NCI-H748 (cell line): Measurements from ENCODE around the gene CYP27B1.

Experiments used
- DNase-seq: peaks from one replicate; lab custom pipeline; 2025; ENCODE audit not compliant: unreplicated experiment; lab: John Stamatoyannopoulos, UW

The CYP27B1 gene, protein sequence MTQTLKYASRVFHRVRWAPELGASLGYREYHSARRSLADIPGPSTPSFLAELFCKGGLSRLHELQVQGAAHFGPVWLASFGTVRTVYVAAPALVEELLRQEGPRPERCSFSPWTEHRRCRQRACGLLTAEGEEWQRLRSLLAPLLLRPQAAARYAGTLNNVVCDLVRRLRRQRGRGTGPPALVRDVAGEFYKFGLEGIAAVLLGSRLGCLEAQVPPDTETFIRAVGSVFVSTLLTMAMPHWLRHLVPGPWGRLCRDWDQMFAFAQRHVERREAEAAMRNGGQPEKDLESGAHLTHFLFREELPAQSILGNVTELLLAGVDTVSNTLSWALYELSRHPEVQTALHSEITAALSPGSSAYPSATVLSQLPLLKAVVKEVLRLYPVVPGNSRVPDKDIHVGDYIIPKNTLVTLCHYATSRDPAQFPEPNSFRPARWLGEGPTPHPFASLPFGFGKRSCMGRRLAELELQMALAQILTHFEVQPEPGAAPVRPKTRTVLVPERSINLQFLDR

DNA sequence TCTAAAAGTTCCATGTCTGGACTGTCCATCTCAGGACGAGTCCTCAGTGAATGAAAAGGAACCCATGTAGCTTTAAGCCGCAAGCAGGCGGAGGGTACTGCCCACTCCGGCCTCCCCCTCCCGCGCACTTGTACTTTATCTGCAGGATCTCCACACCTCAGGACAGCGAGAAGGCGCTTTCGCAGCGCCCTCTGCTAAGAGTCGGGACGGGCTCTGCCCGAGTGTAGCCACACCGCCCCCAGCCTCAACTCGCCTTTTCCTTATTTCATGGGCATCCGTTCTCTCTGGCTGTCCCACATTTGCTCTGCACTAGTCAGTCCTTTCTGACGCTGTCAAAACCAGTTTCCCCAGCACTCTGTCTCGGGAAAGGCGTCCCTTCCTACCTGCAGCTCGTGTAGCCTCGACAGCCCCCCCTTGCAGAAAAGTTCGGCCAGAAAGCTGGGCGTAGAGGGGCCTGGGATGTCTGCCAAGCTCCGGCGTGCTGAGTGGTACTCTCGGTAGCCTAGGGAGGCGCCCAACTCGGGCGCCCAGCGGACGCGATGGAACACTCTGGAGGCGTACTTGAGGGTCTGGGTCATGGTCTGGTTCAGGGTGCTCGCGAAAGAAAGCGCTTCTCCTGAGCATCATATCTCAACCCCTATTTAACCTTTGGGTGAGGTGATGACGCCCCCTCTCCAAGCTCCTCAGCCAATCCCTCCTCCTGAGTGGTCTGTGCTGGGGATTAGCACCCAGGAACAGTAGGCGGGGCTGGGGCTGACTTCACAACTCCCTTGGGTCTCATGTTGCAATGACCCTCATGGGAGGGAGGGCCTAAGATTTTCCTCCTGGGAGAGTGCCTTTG lies at the start of gene CYP27B1:
TSS of gene CYP27B1 (minus strand) at position 615 of the 841 bp plus-strand sequence. CDS start at position 578, 37 bp downstream.
- peak; percentile 43 for DNase-seq

DNA sequence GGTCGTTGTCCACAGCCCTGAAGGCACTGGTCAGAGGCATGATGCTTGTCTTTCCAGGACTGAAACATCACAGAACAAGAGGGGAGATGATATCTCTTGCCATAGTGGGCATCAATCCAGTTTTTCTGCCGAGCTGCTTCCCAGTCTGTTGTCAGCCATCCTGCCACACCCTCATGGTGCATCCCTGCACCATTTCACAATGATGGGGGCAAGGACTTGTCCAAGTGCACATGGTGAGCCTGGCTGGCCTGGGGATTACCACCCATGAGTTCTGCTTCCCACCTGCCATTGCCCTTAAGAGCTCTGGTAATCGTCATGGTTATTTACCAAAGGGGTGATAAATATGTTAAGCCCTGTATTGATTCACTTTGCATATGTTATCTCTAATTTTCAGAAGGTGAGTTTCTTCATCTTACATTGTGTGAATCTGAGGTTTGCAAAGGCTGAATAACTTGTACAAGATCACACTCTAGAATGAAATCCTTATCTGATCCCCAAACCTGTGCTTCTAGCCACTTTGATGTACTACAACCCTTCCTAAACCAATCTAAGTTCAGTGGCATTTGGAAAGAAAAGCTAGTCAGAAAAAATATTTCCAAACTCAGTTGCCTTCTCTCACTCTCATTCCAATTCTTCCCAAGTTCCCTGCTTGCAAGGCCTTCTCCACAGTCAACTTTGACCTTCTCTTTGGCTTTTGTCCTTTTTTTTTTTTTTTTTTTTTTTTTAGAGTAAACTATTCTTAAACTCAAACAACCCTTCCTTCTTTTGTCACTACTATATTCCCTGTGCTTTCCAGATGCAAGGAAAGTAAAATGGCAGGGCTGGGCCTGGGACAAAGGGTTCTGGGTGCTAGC lies 49.4 kb upstream of the CYP27B1 start:
- DNase-seq = no peak

DNA sequence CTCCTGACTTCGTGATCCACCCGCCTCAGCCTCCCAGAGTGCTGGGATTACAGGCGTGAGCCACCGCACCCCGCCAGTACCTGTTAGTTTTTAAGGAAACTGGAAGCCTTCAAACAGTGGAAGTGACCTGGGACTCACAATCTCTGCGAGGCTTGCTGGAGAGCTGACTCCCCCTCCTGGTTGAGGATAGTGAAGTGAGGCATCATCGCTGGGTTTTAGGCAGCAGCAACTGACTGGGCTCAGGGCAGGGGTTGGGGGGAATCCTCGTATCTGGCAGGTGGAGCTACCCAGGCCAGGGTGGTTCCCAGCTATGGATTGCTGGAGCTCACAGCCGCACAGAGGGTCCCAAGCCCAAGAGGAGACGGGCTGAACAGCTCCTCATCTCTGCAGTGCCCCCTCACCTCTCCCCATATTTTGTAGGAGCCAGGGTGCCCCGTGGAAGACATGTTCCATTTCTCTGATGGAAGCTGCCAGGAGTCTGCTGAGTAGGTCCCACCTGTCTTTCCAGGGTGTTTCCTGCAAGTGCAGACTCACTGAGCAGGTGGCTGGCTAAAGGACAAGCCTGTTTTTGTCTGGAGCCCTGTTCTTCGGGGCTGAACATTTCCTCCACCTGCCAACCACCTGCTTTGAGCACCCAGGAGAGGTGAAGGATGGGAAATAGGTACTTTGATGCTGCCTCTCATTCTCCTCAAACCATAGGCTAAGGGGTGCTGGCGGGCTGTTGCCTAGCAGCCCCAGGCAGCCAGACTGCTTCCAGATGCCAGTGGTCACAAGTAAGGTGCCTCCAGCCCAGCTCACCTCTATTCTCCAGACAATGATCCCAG lies 48.5 kb upstream of the CYP27B1 start:
- peak; percentile 49 for DNase-seq

DNA sequence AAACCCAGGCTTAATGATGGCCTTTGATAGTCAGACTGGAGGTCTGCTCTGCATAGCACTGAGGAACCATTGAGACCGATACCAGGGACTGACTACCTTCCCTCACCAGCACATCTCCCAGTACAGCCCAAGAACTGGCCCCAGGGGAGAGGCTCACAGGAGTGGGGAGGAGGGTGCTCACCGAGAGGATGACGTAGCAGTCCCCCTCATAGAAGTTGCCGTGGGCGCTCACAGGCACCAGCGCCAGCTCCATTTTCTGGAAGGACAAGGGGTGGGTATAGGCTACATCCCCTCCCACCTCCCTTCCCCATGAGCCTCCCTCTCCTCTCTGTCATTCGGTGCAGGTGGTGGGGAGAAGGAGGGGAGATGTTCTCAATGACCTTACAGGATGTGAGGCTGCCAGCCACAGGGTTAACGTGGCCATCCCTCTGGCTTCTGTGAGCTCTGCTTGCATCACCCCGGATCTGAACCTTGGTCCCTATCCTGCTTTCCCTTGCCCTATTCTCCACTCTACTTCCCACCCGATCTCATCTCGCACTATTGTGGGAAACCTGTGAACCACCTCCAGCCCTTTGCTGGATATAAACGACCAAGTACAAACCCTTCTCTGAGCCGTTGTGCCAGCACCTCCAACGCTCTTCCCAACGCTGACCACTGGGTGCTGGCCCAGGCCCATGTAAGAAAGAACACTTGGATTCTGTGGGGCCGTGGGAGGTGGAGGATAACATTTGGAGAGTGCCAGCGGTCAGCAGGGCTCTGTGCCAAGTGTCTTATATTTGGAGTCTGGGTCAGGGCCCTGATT lies 47.3 kb upstream of the CYP27B1 start:
- DNase-seq = no peak

DNA sequence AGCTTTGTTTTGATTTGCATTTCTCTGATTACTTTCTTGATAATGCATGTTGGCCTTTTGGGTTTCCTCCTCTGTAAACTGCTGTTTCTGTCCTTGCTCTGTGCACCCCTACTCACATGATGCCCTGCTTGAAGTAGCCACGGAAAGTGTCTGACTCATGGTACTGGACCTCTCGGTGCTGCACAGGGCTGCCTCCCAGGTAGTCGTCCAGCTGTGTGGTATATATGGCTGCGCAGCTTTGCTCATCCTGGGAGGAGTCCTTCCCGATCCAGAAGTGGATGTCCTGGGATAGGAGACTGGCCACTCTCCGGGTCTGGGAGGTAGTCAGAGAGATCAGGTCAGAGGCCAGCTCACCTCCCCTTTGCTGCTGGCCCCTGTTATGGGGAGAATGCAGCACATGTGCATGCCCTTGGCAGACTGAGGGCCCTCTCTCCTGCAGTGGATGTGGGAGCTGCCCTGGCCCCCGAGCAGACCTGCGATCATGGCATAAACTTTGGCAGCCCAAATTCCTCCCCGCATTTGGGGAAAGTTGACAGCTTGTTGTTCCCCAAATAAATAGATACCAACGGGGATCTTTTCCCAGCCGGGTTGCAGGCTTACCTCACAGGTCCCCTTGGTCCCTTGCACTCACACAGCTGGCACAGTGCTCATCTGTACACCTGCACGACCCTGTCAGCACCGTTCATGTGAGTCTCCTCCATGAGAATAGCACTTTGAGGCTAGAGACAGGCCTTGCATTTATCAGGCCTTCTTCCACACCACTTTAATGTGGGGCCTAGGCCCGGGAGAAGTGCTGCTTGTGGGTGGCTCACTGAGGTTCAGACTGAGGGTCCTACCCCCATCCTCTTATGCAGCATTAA lies 46.5 kb upstream of the CYP27B1 start:
- DNase-seq = no peak

DNA sequence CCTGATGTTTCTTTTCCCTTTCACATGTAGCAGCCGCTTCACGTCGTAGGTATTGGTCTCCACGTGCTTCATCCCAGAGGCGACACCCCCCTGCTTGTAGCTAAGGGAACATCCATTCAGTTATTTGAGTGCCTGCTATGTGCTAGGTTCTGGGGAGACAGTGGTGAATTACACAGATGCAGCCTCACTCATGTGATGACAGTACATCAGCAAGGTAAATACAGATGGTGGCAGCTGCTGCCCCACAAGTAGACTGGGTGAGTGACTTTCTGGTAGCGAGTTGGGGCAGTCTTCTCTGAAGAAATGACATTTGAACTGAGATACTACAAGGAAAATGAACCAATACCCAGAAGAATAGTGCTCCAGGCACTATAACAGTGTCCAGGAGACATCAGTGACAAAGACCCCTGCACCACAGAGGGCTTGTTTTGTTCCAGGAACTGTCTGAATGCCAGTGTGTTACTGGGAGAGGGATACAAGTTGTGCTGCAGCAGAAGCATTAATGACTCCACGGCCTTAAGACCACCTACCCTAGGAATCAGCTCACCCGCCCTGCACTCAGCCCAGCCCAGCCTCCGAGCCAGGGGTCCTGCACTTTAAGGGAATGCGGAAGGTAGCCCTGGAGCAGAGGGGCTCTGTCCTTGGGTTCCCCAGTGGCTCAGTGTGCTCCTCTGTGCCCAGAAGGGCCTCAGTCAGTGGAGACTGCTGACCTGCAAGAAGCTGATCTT lies 44.3 kb upstream of the CYP27B1 start:
- DNase-seq = no peak

DNA sequence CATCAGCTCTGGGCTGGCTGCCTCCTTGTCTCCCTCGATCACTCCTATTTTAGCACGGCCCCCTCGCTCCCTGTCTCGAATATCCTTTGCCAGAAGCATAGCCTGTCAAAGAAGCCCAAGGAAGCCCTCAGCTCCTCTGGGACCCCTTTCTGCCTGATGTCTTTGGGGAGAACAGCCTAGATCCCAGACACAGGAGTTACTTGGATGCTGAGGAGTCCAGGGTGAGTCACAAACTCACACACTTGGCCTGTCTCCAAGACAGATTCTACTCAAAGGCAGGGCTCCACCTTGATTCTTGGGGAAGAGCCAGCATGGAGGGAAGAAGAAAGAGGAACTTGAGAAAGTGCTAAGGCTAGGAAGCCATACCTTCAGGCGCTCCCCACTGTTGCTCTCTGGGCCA lies 43.6 kb upstream of the CYP27B1 start:
- no peak for DNase-seq

DNA sequence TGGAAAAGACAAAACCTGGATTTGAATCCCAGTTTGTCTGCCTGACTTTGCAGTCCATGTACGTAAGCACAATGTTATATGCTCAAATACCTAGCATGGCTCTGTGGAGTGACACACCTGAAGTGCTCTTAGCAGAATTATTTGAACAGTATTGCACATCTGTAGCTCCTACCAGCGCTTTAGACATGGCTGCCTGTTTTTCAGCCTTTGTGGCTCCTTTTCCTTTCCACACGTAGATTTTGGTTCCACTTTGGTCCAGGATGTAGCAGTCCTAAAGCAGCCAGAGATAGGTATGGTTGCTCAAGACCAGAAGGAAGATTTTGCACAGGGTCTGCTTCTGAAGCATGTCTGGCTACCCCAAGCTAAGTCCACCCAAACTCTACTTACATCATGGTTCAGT lies 42.5 kb upstream of the CYP27B1 start:
- no peak for DNase-seq

DNA sequence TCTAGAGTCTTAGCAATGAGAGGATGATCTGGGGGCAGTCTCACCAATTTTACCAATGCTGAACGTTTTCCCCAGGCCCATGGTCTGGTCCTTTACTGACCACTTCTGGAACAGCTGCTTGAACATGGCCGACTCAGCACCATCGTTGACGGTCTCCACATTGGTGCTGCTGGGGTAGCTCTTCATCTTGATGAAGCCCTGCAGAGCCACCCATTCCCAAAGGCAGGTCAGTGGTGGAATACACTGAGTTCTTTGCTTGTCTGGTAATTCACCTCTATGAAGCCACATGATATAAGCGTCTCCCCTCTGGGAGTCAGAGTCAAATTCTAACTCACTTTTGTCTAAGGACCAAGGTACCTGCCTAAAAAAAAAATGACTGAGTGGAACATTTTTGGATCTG lies 41.5 kb upstream of the CYP27B1 start:
- no peak for DNase-seq

DNA sequence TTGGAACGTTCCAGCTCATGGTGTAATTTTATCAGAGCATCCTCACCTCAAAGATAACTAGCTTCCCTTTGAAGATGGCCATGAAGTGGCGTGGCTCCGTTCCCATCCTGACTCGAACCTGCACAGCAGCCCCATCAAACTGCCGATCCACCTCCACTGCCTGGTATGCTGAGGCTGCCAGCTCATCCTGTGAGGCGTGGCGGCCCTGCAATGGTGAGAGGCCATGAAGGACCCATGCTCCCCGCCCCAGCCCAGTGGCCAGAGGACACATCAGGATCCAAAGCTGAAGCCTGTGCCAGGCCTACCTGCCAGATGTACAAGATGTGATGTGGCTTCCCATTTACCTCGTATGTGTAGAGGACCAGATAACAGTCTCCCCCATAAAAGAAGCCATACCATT lies 40.4 kb upstream of the CYP27B1 start:
- DNase-seq = no peak

DNA sequence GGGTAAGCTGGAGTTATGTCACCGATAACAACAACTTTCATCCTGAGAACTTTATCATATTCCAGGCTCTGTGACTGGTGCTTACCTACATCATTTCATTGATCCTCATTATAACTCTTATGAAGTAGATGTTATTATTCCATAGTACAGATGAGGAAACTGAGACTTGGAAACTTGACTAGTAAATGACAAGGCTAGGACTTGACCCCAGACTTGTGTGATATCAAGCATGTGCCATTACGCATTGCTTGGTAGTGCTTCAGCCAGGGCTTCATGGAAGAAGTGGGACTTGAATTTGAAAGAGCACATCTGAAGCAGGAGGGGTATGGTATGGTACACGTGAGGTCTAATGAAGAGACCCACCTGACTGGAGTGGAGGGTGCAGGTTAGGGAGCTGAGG lies 39.8 kb upstream of the CYP27B1 start:
- no peak for DNase-seq

DNA sequence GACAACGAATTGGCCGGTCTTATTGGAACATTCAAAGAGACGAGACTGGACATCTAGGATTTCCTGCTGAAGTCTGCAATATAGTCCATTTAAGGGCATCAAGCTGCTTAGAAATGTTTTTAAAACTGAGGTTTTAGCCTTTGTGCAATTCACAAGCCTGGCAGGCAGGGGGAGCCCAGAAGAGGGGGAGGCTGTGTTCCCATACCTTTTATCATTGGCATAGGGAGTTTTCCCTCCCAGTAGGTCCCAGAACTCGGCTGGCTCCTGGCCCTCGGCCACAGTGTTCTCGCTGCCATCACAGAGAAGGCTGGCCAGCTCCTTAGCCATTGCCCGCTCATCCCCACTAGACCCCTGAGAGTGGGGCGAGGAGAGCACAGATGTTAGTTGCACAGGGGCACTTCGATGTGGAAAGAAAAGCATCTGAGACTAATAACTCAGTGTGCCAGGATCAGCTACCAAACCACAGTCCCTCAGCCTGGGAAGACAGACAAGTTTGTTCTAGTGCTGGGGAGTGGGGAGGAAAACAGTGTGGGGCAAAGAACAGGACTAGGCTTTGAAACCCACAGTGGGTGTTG lies 36.5 kb upstream of the CYP27B1 start:
- peak; percentile 26 for DNase-seq

DNA sequence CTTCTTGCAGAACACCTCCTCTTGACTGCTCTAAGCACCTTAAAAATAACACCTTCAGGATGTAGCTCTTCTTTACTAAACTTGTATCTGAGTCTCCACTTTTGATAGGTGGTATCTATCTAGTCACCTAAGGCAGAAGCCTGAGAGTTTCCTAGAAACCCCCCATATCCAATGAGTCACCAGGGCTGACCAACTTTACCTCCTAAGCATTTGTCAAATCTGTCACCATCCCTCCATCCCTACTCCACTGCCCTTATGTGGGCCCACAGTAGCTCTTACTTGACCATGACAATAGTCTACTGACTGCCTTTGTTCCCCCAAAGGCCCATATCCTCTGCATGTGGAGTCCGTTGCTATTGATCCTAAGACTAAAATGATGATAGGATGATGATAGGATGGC lies 35.7 kb upstream of the CYP27B1 start:
- no peak for DNase-seq

DNA sequence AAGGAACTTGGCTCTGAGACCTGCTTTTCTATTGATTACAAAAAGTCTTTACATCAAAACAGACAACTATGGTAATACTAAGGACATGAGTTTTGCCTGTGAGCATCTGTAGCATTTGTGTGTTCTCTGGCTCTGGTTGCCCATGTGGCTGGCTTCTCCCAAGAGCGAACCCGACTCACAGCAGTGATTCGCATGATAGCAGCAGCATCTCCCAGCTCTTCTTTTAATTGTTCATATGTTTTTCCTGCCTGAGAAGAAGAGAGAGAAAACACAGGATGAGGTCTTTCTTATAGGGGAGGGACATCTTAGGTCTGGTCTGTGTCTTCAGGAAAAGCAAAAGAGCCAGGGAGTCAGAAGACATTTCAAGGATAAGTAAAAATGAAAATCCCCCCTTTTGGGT lies 34.1 kb upstream of the CYP27B1 start:
- DNase-seq = no peak

DNA sequence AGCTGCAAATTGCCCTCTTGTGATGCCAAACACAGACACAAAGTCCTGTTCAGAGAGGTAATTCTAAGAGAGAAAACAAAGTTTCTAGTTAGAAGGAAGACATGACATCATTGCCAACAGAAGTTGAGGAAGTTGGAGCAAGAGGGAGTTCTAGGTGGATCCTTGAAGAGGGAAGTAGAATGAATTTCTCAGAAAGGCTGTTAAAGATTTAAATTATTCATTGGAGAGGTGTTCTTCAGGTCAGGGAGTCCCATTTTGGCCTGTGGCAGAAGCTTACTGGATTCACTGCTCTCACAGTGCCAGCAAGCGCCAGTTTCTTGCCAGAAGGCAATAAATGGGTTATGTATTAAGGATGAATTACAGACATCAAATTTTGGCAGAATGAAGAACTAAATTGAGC lies 31.1 kb upstream of the CYP27B1 start:
- no peak for DNase-seq

DNA sequence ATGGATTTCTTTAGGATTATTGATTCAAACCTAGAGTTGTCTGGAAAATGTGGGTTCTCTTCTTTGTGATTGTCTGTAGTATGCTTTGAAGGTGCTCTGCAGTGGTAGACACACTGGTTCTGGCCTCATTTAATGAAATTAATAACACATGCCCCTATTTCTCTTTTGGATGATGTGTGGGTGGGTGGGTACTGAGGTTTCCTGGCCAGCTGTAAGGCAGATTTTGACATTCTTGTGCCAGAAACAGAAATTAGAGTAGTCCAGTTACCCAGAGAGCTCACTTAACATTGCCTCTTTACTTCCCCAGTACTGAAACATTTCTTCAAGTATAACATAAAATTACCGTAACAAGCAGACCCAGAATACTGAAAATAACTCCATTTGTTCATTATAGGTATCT lies 30.1 kb upstream of the CYP27B1 start:
- no peak for DNase-seq

DNA sequence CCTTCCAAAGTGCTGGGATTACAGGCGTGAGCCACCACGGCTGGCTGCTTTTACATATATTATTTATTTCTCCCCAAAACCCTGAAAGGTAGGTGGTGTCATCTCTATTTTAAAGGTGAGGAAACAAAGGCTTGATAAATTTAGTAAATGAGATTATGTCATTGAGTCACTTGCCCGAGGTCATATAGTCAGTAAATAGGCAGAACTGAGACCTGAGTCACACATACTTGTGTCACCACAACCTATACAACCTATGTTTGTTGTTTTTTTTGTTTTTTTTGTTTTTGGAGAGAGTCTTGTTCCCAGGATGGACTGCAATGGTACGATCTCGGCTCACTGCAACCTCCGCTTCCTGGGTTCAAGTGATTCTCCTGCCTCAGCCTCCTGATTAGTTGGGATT lies 28.5 kb upstream of the CYP27B1 start:
- no peak for DNase-seq

DNA sequence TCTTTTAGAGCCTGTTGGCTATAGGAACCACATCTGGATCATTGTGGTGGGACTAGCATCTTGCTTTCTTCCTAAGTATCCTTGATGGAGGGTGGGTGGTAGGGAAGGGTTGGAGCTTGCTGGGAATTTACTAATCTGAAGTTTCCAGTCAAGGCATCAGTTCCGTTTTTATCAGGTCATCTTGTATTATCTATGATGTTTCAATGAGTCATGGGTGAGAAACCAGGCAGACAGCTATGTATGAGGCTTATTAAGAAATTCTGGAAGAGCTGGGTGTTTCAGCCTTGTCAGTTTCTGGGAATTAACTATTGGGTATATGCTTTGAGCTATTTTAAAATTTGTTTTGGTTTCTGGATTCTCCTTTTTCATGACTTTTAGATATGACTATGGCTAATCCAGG lies 27.0 kb upstream of the CYP27B1 start:
- no peak for DNase-seq
